ENCODE data around the gene ATP8B1. TPM values are rescaled to one million over a fixed set of nuclear protein-coding genes. Genes with fewer than 3 reads are reported as not detected.

ATP8B1 gene
- total RNA-seq, 4 donors from 2014 or later, result 17.4 to 26.2 (median 23.4) TPM

DNA sequence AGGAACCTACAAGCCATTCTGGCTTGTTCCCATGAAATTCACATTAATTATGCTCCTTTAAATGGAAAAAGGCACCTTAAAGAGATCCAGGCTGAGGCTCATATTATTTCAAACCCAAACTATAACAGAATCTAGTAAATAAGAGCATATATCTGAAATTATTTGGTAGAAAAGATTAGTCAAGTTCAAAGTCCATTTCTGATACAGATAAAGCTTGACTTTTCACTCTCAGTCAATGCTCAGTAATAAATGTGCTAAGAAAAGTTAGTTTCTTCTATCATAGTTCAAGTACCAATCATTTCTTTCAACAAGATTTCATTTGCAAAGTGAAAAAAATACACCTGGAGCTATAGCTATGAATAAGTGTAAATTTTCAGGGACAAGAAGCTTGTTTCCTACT, 119.6 kb downstream of the ATP8B1 start:
- Histone ChIP-seq H3K27ac (no peak overlapping the region), H3K27me3 (no peaks in the 10 kb centered on the region), H3K4me3 (no peak overlapping the region), H3K4me1 (no peaks in the 10 kb centered on the region), H3K36me3 (peaks cover 0 to 81% of the 10 kb centered on the region in 2 donors), H3K9me3 (no peaks in the 10 kb centered on the region)
- TF ChIP-seq POLR2A (IDR thresholded peaks at IDR 0.05) (no peak), EP300 (IDR thresholded peaks at IDR 0.05) (no peak), POLR2AphosphoS5 (IDR thresholded peaks at IDR 0.05) (no peak)
- TF ChIP-seq, protein P1, sequence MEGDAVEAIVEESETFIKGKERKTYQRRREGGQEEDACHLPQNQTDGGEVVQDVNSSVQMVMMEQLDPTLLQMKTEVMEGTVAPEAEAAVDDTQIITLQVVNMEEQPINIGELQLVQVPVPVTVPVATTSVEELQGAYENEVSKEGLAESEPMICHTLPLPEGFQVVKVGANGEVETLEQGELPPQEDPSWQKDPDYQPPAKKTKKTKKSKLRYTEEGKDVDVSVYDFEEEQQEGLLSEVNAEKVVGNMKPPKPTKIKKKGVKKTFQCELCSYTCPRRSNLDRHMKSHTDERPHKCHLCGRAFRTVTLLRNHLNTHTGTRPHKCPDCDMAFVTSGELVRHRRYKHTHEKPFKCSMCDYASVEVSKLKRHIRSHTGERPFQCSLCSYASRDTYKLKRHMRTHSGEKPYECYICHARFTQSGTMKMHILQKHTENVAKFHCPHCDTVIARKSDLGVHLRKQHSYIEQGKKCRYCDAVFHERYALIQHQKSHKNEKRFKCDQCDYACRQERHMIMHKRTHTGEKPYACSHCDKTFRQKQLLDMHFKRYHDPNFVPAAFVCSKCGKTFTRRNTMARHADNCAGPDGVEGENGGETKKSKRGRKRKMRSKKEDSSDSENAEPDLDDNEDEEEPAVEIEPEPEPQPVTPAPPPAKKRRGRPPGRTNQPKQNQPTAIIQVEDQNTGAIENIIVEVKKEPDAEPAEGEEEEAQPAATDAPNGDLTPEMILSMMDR (IDR thresholded peaks at IDR 0.05), result no peak
- ATAC-seq, result no peak

DNA sequence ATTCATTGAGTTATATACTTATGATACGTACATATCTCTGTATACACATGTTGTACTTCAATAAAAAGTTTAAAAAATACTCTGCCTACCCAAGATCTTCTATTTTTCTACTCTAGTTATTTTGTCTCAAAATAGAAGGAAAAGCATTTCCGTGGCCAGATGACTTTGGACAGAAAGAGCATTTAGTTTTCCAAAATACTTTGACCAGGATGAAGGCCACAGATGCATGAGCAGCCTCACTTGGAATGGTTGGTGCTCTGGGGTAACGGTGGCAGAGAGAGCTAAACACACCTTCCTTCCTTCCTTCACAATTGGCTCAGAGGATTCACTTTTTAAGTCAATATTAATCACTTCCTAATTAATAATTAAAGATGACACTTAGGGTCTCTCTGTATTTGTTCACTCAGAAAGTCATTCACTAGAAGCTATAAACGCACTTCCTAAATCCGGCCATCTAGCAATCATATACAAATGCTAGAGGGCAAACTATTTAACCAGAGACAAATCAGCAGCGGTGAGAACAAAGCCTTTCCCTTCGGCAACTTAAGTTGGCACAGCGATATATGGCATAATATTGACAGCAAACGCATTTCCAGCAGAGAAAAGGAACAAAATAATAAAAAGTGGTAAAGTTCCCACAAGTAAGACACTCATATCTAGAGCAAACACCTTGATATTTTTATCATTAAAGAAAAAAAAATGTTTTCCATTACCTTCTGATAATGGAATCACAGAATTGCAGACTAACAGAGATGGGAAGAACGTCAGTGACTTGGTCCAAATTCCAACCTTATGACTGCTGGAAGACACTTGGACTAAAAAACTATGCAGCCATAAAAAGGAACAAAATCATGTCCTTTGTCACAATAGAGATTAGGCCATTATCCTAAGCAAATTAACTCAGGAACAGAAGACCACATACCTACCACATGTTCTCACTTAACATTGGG, 125.6 kb downstream of the ATP8B1 start:
- Histone ChIP-seq H3K4me3 (no peak overlapping the region), H3K27ac (peak overlapping the region in 1 of 4 donors; percentile 29), H3K4me1 (no peaks in the 10 kb centered on the region), H3K9me3 (no peaks in the 10 kb centered on the region), H3K27me3 (no peaks in the 10 kb centered on the region), H3K36me3 (peaks cover 0 to 57% of the 10 kb centered on the region in 2 donors)
- WGBS, 2 donors (ENCODE audit: low coverage in 1 of 2), result 74 to 80% methylated on average over 9 to 10 of the region's 10 CpGs
- ATAC-seq, result no peak
- TF ChIP-seq, protein P1 (IDR thresholded peaks at IDR 0.05), result no peak
- TF ChIP-seq POLR2A (IDR thresholded peaks at IDR 0.05), result no peak
- TF ChIP-seq POLR2AphosphoS5 (IDR thresholded peaks at IDR 0.05), result no peak
- TF ChIP-seq EP300 (IDR thresholded peaks at IDR 0.05), result no peak

GRCh38 chr18:57674891-57675290, 128.2 kb downstream of the ATP8B1 start:
- Histone ChIP-seq H3K36me3 (peaks cover 0 to 44% of the 10 kb centered on the region in 2 donors), H3K4me1 (no peaks in the 10 kb centered on the region), H3K27ac (no peak overlapping the region), H3K9me3 (no peaks in the 10 kb centered on the region), H3K4me3 (no peak overlapping the region), H3K27me3 (no peaks in the 10 kb centered on the region)
- 33% methylated on average over 2 of the region's 5 CpGs; no CpG with 5 or more reads in 1 of the 2 donors for WGBS, 2 donors (ENCODE audit: low coverage in 1 of 2)
- ATAC-seq, result no peak
- TF ChIP-seq, protein P1 (IDR thresholded peaks at IDR 0.05), result no peak
- TF ChIP-seq EP300 (IDR thresholded peaks at IDR 0.05), result no peak
- no peak for TF ChIP-seq POLR2A (IDR thresholded peaks at IDR 0.05)
- no peak for TF ChIP-seq POLR2AphosphoS5 (IDR thresholded peaks at IDR 0.05)

DNA sequence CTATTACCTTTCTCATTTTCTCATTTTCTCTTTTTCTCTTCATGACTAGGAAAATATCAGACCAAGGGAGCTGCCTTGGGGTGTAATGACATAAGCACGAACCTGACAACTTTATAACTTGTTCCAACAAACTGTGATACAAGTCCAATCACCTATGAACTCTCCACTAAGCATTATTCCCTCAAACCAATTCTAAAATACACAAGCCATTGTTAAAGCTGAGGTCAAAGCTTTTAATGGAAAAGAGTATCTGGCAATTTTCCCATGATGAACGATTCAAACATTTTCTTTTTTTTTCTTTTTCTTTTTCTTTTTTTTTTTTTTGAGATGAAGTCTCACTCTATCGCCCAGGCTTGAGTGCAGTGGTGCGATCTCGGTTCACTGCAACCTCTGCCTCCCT, 133.1 kb downstream of the ATP8B1 start:
- no peak for TF ChIP-seq POLR2A (IDR thresholded peaks at IDR 0.05)
- no peak for TF ChIP-seq EP300 (IDR thresholded peaks at IDR 0.05)

GRCh38 chr18:57668021-57668420, 135.1 kb downstream of the ATP8B1 start:
- no peak for ATAC-seq
- Histone ChIP-seq H3K27me3 (no peaks in the 10 kb centered on the region), H3K4me1 (peaks cover 0 to 29% (median 2%) of the 10 kb centered on the region in 3 donors), H3K36me3 (peaks cover 0 to 27% of the 10 kb centered on the region in 2 donors), H3K4me3 (no peak overlapping the region), H3K27ac (no peak overlapping the region), H3K9me3 (no peaks in the 10 kb centered on the region)
- 56 to 73% methylated on average over 4 of the region's 4 CpGs for WGBS, 2 donors (ENCODE audit: low coverage in 1 of 2)
- no peak for TF ChIP-seq EP300 (IDR thresholded peaks at IDR 0.05)
- TF ChIP-seq POLR2AphosphoS5 (IDR thresholded peaks at IDR 0.05), result no peak
- no peak for TF ChIP-seq POLR2A (IDR thresholded peaks at IDR 0.05)
- TF ChIP-seq, protein P1 (IDR thresholded peaks at IDR 0.05), result no peak

More for the DNA sequence above, 133.1 kb downstream of the ATP8B1 start:
- no peaks in the 10 kb centered on the region for H3K27me3 ChIP-seq
- no peaks in the 10 kb centered on the region for H3K9me3 ChIP-seq
- H3K4me3 ChIP-seq, result no peak overlapping the region
- 56 to 84% methylated on average over 2 to 5 of the region's 5 CpGs for whole genome bisulfite sequencing, 2 donors (ENCODE audit: low coverage in 1 of 2)
- peaks cover 0 to 39% of the 10 kb centered on the region in 2 donors for H3K36me3 ChIP-seq
- H3K4me1 ChIP-seq, result peaks cover 0 to 24% (median 2%) of the 10 kb centered on the region in 3 donors
- H3K27ac ChIP-seq, result no peak overlapping the region
- ATAC-seq, result no peak
